ENCODE measurements around the gene SLC6A9. TPM values are rescaled to one million over a fixed set of nuclear protein-coding genes. Genes with fewer than 3 reads are reported as not detected.

Gene SLC6A9
- total and polyA plus RNA-seq, 2 experiments from 2014 or later: 13.5 to 25.3 TPM

- no peaks in the 10 kb centered on the region for H3K9me3 ChIP-seq (ENCODE audit: low read depth)
- no peaks in the 10 kb centered on the region for H3K36me3 ChIP-seq (replicated peaks; ENCODE audit: insufficient read depth, low read depth)
- H3K27ac ChIP-seq: no peak overlapping the region
- H3K9me2 ChIP-seq (replicated peaks; ENCODE audit: insufficient read depth): no peaks in the 10 kb centered on the region
- no peaks in the 10 kb centered on the region for H4K20me1 ChIP-seq (ENCODE audit: insufficient read depth, poor library complexity, severe bottlenecking)
- H3K4me2 ChIP-seq: no peak overlapping the region
- DNase-seq (ENCODE audit: low spot score): no peak
- peaks cover 9% of the 10 kb centered on the region for H3K4me1 ChIP-seq (ENCODE audit: insufficient read depth)
- no peaks in the 10 kb centered on the region for H3K79me2 ChIP-seq
- 82% methylated on average over 5 of the region's 5 CpGs for WGBS (ENCODE audit: low lambda C conversion rate, missing lambda C conversion rate)
- no peaks in the 10 kb centered on the region for H3K27me3 ChIP-seq
- TF ChIP-seq EZH2phosphoT487 (IDR thresholded peaks at IDR 0.05; ENCODE audit: low read depth, severe bottlenecking, unreplicated experiment): no peak
- no peak for TF ChIP-seq CTCF (IDR thresholded peaks at IDR 0.05; ENCODE audit: poor library complexity)
- no peak for TF ChIP-seq EZH2 (IDR thresholded peaks at IDR 0.05; ENCODE audit: borderline replicate concordance)
- H2AFZ ChIP-seq: no peak overlapping the region
- no peak overlapping the region for H3K4me3 ChIP-seq
Observed at GRCh38 chr1:44077421-44077820, 46.2 kb upstream of the SLC6A9 start.

- Histone ChIP-seq H3K27me3 (no peaks in the 10 kb centered on the region), H3K36me3 (replicated peaks; ENCODE audit: insufficient read depth, low read depth) (no peaks in the 10 kb centered on the region), H3K9me3 (ENCODE audit: low read depth) (no peaks in the 10 kb centered on the region), H3K27ac (no peak overlapping the region), H3K4me1 (ENCODE audit: insufficient read depth) (peaks cover 9% of the 10 kb centered on the region), H3K4me3 (no peak overlapping the region), H2AFZ (no peak overlapping the region), H3K4me2 (no peak overlapping the region), H4K20me1 (ENCODE audit: insufficient read depth, poor library complexity, severe bottlenecking) (no peaks in the 10 kb centered on the region), H3K79me2 (no peaks in the 10 kb centered on the region), H3K9me2 (replicated peaks; ENCODE audit: insufficient read depth) (no peaks in the 10 kb centered on the region)
- no peak for DNase-seq (ENCODE audit: low spot score)
- no peak for TF ChIP-seq EZH2 (IDR thresholded peaks at IDR 0.05; ENCODE audit: borderline replicate concordance)
- TF ChIP-seq EZH2phosphoT487 (IDR thresholded peaks at IDR 0.05; ENCODE audit: low read depth, severe bottlenecking, unreplicated experiment): no peak
- 86% methylated on average over 1 of the region's 1 CpG for WGBS (ENCODE audit: low lambda C conversion rate, missing lambda C conversion rate)
Observed at GRCh38 chr1:44076066-44076465, 44.8 kb upstream of the SLC6A9 start.

- Histone ChIP-seq H3K4me1 (ENCODE audit: insufficient read depth) (peaks cover 9% of the 10 kb centered on the region), H3K9me3 (ENCODE audit: low read depth) (no peaks in the 10 kb centered on the region), H2AFZ (no peak overlapping the region), H3K27me3 (no peaks in the 10 kb centered on the region), H3K9me2 (replicated peaks; ENCODE audit: insufficient read depth) (no peaks in the 10 kb centered on the region), H3K79me2 (no peaks in the 10 kb centered on the region), H3K4me3 (no peak overlapping the region), H4K20me1 (ENCODE audit: insufficient read depth, poor library complexity, severe bottlenecking) (no peaks in the 10 kb centered on the region), H3K36me3 (replicated peaks; ENCODE audit: insufficient read depth, low read depth) (no peaks in the 10 kb centered on the region), H3K4me2 (no peak overlapping the region), H3K27ac (no peak overlapping the region)
- DNase-seq (ENCODE audit: low spot score): no peak
- no peak for TF ChIP-seq EZH2phosphoT487 (IDR thresholded peaks at IDR 0.05; ENCODE audit: low read depth, severe bottlenecking, unreplicated experiment)
- TF ChIP-seq CTCF (IDR thresholded peaks at IDR 0.05; ENCODE audit: poor library complexity): no peak
- no peak for TF ChIP-seq EZH2 (IDR thresholded peaks at IDR 0.05; ENCODE audit: borderline replicate concordance)
- WGBS (ENCODE audit: low lambda C conversion rate, missing lambda C conversion rate): 73% methylated on average over 3 of the region's 3 CpGs
Observed at GRCh38 chr1:44074415-44074814, 43.2 kb upstream of the SLC6A9 start.

GRCh38 chr1:44073528-44073927 lies 42.3 kb upstream of the SLC6A9 start:
- Histone ChIP-seq H3K9me2 (replicated peaks; ENCODE audit: insufficient read depth) (no peaks in the 10 kb centered on the region), H4K20me1 (ENCODE audit: insufficient read depth, poor library complexity, severe bottlenecking) (no peaks in the 10 kb centered on the region), H3K9me3 (ENCODE audit: low read depth) (no peaks in the 10 kb centered on the region), H3K4me3 (no peak overlapping the region), H3K36me3 (replicated peaks; ENCODE audit: insufficient read depth, low read depth) (no peaks in the 10 kb centered on the region), H3K79me2 (no peaks in the 10 kb centered on the region), H3K4me1 (ENCODE audit: insufficient read depth) (peaks cover 7% of the 10 kb centered on the region), H3K27me3 (no peaks in the 10 kb centered on the region), H2AFZ (no peak overlapping the region), H3K4me2 (no peak overlapping the region), H3K27ac (no peak overlapping the region)
- TF ChIP-seq EZH2 (IDR thresholded peaks at IDR 0.05; ENCODE audit: borderline replicate concordance): no peak
- TF ChIP-seq EZH2phosphoT487 (IDR thresholded peaks at IDR 0.05; ENCODE audit: low read depth, severe bottlenecking, unreplicated experiment): no peak
- TF ChIP-seq CTCF (IDR thresholded peaks at IDR 0.05; ENCODE audit: poor library complexity): no peak
- DNase-seq (ENCODE audit: low spot score): no peak
- WGBS (ENCODE audit: low lambda C conversion rate, missing lambda C conversion rate): 81% methylated on average over 2 of the region's 2 CpGs

Data from hepatocyte (in vitro differentiated cells).